GM06990 (cell line): ENCODE results near the gene ZBTB38.

ENCODE experiments used
- DNase-seq: peaks from one replicate; pipeline ENCODE4 v3.0.0-alpha.2; 2011; ENCODE audit not compliant: insufficient read length; ENCODE audit errors: extremely low read depth
- H3K27me3 ChIP-seq: replicated peaks from 2 replicates; pipeline ENCODE4 v1.6.0; 2011; ENCODE audit warnings: low read length; ENCODE audit not compliant: control insufficient read depth, insufficient read depth
- H3K36me3 ChIP-seq: 2 replicates; pipeline ENCODE4 v1.5.1; 2011; ENCODE audit warnings: low read length; ENCODE audit not compliant: control insufficient read depth, insufficient read depth
- H3K4me3 ChIP-seq: replicated peaks from 2 replicates; pipeline ENCODE4 v1.5.1; 2011; ENCODE audit warnings: low read depth, mild to moderate bottlenecking, control low read depth, low read length
- TF ChIP-seq, protein P1 (sequence below): IDR thresholded peaks from 2 replicates; pipeline ENCODE4 v1.5.1; 2011; ENCODE audit warnings: low read length, control low read depth, mild to moderate bottlenecking, inconsistent platforms; ENCODE audit not compliant: insufficient read depth, poor library complexity, severe bottlenecking

ZBTB38 gene

DNA sequence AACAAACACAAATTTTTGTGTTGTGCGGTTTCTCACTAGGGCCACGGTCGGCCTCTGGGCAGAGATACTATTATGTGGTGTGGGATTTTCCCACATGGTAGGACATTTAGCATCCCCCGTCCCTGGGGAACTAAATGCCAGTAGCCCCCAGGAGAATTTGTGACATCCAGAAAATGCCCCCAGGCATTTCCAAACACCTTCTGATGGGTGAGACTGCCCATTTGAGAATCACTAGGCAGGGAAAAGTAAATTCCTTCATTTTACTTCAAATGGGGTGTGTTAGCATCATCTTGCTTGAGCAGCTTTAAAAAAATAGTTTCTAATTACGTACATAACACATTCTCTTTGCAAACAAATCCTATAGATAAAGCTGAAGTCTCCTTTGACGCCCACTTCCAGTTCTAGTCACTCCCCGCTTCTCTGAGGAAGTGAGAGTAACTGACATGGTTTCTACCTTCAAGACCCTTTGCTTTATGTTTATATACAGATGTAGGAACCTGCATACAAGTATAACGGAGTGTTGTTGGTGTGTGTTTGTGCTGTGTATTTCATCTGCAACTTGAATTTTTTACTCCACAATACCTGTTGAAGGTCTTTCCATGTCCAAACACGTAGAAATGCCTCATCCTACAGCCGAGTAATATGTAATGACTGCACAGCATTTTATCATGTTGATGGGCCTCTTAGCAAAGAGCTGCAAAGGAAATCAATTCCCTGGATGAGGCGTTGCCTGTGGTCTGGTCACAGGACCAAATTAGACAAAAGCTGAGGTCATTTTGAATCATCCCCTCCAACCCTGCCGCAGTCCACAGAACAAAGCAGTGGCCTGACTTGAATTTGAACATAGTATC, 31.4 kb upstream of the ZBTB38 start:
- Histone ChIP-seq H3K36me3 (no peaks in the 10 kb centered on the region), H3K27me3 (no peaks in the 10 kb centered on the region), H3K4me3 (no peak overlapping the region)
- TF ChIP-seq, protein P1, sequence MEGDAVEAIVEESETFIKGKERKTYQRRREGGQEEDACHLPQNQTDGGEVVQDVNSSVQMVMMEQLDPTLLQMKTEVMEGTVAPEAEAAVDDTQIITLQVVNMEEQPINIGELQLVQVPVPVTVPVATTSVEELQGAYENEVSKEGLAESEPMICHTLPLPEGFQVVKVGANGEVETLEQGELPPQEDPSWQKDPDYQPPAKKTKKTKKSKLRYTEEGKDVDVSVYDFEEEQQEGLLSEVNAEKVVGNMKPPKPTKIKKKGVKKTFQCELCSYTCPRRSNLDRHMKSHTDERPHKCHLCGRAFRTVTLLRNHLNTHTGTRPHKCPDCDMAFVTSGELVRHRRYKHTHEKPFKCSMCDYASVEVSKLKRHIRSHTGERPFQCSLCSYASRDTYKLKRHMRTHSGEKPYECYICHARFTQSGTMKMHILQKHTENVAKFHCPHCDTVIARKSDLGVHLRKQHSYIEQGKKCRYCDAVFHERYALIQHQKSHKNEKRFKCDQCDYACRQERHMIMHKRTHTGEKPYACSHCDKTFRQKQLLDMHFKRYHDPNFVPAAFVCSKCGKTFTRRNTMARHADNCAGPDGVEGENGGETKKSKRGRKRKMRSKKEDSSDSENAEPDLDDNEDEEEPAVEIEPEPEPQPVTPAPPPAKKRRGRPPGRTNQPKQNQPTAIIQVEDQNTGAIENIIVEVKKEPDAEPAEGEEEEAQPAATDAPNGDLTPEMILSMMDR: no peak
- peak; percentile 81 for DNase-seq

DNA sequence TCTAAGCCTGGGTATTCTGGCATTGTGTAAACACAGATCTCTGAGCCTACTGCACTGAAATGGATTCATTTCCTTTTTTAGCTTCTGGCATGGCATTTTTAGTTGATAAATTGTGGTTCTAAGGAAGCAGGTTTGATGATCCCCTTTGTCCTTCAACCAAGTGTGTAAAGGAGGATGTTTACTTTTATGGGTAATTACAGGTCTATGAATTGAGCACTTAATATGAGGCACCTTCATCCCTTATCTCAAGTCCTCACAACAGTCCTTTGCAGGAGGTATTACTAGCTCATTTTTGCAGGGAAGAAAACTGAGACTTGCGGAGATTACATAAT, 30.8 kb upstream of the ZBTB38 start:
- TF ChIP-seq, protein P1: no peak
- DNase-seq: no peak
- H3K4me3 ChIP-seq: no peak overlapping the region; the same call in 1 of the 2 replicates
- no peaks in the 10 kb centered on the region for H3K27me3 ChIP-seq
- H3K36me3 ChIP-seq: no peaks in the 10 kb centered on the region

DNA sequence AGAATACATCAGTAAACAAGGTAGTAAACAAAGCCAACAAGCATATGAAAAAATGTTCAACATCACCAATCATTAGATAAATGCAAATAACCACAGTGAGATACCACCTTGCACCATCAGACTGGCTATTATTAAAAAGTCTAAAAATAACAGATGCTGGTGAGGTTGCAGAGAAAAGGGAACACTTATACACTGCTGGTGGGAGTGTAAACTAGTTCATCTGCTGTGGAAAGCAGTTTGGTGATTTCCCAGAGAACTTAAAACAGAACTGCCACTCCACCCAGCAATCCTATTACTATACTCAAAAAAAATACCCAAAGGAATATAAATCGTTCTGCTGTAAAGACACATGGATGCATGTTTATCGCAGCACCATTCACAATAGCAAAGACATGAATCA, 30.3 kb upstream of the ZBTB38 start:
- DNase-seq: no peak
- TF ChIP-seq, protein P1: no peak
- no peaks in the 10 kb centered on the region for H3K36me3 ChIP-seq
- no peaks in the 10 kb centered on the region for H3K27me3 ChIP-seq
- no peak overlapping the region for H3K4me3 ChIP-seq

DNA sequence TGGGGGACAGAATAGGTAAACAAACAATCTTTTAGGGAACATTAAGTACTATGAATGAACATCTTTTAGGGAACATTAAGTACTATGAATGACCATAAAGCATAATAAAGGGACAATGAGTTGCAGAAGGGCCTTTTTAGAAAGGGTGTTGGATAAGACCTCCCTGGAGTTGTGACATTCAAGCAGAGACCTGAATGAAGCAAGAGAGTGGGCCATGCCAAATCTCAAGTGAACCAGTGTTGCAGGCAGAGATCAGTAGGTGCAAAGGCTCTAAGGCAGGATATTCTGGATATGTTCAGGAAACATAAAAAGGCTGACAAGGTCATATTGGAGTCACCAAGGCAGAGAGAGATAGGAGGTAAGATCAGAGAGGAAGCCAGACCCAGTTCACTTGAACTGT, 29.4 kb upstream of the ZBTB38 start:
- Histone ChIP-seq H3K4me3 (no peak overlapping the region), H3K27me3 (no peaks in the 10 kb centered on the region), H3K36me3 (no peaks in the 10 kb centered on the region)
- TF ChIP-seq, protein P1: no peak
- DNase-seq: no peak

DNA sequence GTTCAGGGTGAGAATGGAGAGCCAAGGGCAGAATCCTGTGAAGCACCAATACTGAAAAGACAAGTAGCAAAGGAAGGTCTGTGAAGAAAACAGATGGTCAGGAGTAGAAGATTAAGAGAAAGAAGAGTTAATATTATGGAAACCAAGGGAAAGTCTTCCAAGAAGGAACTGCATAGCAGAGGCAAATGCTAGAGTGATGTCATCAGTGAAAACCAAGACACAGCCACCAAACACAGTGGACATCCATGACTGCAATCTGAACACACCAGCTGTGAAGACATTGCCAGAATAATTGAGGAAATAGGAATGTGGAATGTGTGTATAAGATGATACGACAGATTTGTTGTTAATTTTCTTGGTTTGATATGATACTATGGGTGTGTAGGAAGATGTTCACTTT, 26.8 kb upstream of the ZBTB38 start:
- Histone ChIP-seq H3K27me3 (no peaks in the 10 kb centered on the region), H3K36me3 (no peaks in the 10 kb centered on the region), H3K4me3 (no peak overlapping the region)
- TF ChIP-seq, protein P1: no peak
- DNase-seq: no peak
